HG02798 (cell line): ENCODE results near the gene CEP89.
A peak's percentile ranks its signal among the peaks of the same experiment; 100 is the strongest.
"Not testable (repeated sequence)": the region's sequence is repeated elsewhere in the genome, so short reads cannot be mapped to it uniquely, and the experiment has no call there.

Experiments used
- ATAC-seq: cut with Tn5 transposase; IDR thresholded peaks from one replicate; pipeline ENCODE4 v1.9.1; 2021; ENCODE audit warnings: mild to moderate bottlenecking; ENCODE audit not compliant: unreplicated experiment, poor library complexity

CEP89 gene

GRCh38 chr19:32971715-32972540, at the start of gene CEP89, which contains the start of gene FAAP24:
CEP89 (minus strand) TSS chr19:32971958; CDS start chr19:32971874, 84 bp downstream.
FAAP24 (plus strand) TSS chr19:32972242; CDS start chr19:32973197, 955 bp downstream.
- peak; percentile 99 for ATAC-seq

GRCh38 chr19:33010891-33011290, 39.1 kb upstream of the CEP89 start:
- not testable (repeated sequence) for ATAC-seq

DNA sequence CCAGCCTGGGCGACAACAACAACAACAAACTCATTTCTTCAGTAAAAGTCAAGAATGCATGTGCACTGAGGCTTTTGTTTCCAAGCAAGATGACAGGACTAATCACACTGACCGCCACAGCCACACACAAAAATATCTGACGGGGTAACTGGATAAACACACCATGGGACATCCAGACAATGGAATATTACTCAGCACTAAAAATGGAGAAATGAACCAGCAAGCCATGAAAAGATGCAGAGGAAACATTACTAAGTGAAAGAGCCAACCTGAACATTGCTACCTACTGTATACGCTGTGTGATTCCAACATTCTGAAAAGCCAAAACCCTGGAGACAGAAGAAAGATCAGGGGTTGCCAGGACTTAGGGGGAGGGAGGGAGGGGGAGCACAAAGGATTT, 37.0 kb upstream of the CEP89 start:
- no peak for ATAC-seq

DNA sequence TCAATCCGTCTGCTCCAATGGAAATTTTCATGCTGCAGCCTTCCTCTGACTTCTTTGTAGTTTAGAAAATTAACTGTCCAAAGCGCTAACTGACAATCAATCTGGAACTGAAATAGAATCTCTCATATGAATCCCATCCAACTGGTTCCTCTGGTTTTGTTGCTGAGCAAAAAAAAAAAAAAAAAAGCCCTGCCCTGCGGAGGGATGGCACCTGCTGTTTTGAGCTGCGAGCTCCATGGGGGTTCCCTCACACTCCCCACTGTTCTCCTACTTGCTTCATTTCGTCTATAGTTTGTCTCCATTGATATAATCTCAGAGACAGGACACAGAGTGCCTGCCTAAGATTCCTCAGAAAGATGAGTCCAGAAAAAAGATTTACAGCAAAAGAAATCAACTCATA, 33.7 kb upstream of the CEP89 start:
- ATAC-seq, result no peak

- not testable (repeated sequence) for ATAC-seq
These were observed 31.8 kb upstream of the CEP89 start for GRCh38 chr19:33003424-33004024.

DNA sequence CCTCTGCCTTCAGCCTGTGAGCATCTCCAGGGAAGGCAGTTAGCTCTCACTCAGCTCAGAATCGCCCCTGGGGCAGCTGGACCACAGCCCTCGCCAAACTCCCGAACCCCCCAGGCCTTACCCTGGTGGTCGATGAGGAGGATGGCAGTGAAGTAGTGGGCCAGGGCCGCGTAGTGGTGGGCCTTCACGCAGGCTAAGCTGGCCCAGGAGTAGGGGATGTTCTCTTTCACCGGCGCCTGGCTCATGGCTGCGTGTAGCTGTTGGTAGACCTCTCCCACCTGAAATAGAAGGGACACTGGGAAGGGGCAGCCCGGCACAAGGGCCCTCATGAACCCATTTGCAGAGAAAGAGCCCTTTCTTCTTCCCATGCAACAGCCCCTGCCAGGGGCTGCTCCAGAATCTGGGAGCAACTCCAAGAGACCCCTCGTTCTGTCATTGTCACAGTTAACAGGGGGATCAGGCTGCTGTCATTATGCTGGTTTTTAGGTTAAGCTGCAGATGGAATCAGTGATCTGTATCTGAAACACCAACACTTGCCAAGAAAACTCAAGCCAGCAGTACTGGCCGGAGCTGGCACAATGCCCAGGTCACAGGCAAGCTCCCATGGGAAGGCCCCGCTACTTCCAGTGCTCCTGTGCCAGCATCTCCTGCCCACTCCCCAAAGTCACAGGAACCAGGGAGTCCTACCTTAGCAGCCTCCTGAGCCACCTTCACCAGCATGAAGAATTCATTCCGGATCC, 30.5 kb upstream of the CEP89 start:
- not testable (repeated sequence) for ATAC-seq

DNA sequence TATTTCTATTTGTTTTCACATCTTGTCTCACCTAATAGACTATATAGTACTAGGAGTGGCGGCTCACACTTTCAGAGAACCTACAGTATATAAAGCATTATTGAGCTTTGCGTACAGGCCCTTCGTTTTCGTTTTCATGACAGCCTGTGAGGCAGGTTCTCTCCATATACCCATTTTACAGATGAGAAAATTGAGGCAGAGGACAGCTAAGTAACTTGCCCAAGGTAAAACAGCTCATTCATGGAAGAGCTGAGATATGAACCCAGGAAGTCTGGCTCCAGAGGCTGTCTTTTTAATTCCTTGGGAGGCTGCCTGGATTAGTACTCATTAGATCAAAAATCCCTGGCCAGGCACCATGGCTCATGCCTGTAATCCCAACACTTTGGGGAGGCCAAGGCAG, 29.2 kb upstream of the CEP89 start:
- no peak for ATAC-seq

GRCh38 chr19:33000510-33000909, 28.8 kb upstream of the CEP89 start:
- no peak for ATAC-seq

DNA sequence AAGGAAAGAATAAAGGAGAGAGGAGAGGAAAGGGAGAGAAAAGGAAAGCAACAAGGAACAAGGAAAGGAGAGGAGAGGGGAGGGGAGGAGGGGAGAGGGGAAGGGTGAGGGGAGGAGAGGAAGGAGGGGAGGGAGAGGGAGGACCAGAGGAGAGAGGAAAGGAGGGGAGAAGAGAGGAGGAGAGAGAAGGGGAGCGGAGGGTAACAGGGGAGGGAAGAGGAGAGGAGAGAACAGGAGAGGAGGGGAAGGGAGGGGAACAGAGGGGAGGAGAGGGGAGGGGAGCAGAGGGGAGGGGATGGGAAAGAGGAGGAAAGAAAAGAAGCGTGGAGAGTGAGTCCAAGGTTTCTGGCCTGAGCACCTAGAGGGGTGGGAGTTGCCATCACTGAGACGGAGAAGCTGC, 27.0 kb upstream of the CEP89 start:
- ATAC-seq, result no peak

GRCh38 chr19:32997716-32998355, 26.1 kb upstream of the CEP89 start:
- ATAC-seq, result no peak

GRCh38 chr19:32997061-32997464, 25.3 kb upstream of the CEP89 start:
- not testable (repeated sequence) for ATAC-seq

- not testable (repeated sequence) for ATAC-seq
These were observed 24.2 kb upstream of the CEP89 start for GRCh38 chr19:32995966-32996365.

- ATAC-seq, result no peak
These were observed 17.0 kb upstream of the CEP89 start for GRCh38 chr19:32988724-32989123.

DNA sequence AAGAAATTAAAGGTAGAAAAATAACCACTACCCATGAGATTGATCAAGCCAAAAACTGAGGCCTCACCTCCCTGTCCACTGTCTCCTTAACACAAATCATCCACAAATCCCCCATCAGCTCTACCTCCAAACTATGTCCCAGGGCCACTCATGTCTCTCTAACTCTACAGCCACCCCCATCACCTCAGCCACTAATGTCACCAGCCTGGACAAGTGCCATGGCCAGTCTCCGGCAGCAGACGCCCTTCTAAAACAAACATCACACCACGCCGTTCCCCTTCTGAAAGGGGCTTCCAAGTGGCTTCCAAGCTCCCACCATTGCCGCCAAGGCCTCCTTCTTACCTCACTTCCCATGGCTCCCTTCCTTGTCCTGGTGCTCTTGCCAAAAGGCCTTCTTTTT, 16.5 kb upstream of the CEP89 start:
- not testable (repeated sequence) for ATAC-seq

DNA sequence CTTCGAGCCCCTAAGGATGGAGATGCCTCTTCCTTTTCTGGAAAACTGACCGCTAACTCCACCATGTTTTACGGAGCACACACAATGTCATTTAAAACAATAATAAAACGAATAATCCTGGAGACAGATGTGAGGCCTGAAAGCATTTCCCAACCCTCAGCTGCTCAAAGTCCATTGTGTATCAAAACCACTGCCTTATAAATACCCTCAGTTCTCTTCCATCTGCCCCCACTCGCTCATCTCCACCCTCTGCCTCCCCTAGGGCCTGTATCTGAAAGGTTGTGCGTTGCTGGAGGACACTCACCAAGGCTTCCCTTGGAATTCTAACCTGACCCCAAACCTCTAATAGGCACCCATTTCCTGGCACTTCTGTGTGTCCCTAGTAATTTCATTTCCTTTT, 10.7 kb upstream of the CEP89 start:
- not testable (repeated sequence) for ATAC-seq

DNA sequence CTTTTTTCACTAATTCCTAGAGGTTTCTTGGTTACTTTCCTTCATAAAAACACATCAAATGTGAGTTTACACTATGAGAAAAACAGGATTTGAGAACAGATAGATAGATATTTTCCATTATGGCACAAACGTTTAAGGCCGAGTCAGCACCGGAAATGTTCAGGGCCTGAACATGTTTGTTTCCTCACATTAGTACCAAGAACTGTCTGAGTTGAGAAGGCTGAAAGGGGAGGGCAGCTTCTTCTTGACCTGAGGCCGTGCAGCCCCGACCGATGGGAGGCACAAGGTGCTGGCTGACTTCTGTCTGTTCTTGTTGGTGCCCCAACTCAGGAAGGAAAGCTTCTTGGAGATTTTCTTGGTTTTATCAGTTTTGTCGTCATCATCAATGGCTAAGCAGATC, 8.0 kb upstream of the CEP89 start:
- ATAC-seq, result not testable (repeated sequence)

- not testable (repeated sequence) for ATAC-seq
These were observed 6.1 kb upstream of the CEP89 start for GRCh38 chr19:32977813-32978212.

DNA sequence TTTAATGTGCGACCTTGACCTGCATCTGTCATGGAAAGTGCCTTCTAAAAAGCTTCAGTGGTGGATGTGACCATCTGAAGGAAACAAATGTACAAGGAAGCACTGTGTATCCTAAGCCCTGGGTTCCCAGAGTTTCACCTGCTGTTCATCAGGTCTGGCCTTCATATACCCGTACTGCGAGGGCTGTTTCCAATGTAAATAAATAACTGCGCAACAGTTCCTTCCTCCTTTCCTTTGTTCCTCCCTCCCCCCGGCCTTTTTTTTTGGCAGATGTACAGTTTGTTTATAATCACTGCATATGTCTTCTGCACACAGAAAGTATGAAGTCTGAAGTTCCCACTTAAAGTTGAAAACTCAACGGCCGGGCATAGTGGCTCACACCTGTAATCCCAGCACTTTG, 5.5 kb upstream of the CEP89 start:
- ATAC-seq, result no peak

DNA sequence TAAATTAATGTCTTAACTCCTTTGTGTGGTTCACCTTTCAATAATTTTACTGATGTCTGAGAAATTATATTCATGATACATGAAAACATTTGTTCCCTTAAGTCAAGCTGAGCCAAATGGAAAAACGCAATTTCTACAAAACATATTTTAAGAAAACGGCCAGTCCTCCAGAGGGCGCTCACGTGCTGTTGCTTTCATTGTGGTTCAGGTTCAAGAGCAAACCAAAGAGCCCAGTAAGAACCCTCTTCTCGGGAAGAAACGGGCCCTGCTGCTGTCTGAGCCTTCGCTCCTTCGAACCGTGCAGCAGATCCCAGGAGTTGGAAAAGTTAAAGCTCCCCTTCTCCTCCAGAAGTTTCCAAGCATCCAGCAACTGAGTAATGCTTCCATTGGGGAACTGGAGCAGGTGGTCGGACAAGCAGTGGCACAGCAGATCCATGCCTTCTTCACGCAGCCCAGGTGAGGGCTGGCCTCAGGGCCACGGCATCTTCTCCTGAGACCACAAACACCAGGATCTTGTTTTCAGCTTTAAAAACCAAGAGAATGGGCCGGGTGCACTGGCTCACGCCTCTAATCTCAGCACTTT, 4.6 kb upstream of the CEP89 start:
- ATAC-seq, result no peak

DNA sequence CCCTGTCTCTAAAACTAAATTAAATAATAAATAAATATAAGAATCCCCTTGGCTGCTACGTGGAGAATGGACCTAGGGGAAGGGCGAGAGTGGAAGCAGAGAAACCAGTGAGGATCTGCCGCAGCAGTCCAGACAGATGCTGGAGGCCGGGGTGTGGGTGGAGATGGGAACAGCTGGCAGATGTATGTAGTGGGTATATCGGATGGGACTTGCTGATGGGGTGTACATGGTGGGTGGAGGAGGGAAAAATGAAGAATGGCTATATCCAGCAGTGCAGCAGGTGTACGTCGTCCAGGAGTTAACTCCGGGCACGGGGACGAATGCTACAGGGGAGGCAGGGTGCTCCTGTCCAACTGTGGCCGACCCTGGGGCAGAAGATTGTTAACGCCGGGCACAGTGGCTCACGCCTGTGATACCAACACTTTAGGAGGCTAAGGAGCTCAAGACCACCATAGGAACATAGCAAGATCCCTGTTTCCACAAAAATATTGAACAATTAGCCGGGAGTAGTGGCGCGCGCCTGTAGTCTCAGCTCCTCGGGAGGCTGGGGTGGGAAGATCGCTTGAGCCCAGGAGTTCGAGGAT, 654 bp downstream of the CEP89 start:
- ATAC-seq, result no peak
